Fibroblast of lung (primary cell): ENCODE results near the gene GPC6. TPM values are rescaled to one million over a fixed set of nuclear protein-coding genes. Genes with fewer than 3 reads are reported as not detected.

Experiments
- DNase-seq, 2 donors: peaks; one replicate each; pipeline versions ENCODE4 v3.0.0 to v3.0.0-alpha.2; 2010; ENCODE audit warnings: low read depth in 2 of 2
- H2AFZ ChIP-seq: 2 replicates; pipeline ENCODE4 v1.5.1; 2012; ENCODE audit warnings: low read length, control low read depth, inconsistent platforms
- H3K27ac ChIP-seq: 2 replicates; pipeline ENCODE4 v1.5.1; 2011; ENCODE audit warnings: low read length, control low read depth; ENCODE audit not compliant: insufficient read depth
- H3K27me3 ChIP-seq: 2 replicates; pipeline ENCODE4 v1.5.1; 2011; ENCODE audit warnings: mild to moderate bottlenecking, low read length; ENCODE audit not compliant: control insufficient read depth, insufficient read depth
- H3K36me3 ChIP-seq: 2 replicates; pipeline ENCODE4 v1.5.1; 2011; ENCODE audit warnings: low read length; ENCODE audit not compliant: control insufficient read depth, insufficient read depth
- H3K4me1 ChIP-seq: 2 replicates; pipeline ENCODE4 v1.5.1; 2011; ENCODE audit warnings: low read length; ENCODE audit not compliant: control insufficient read depth, insufficient read depth; ENCODE audit errors: extremely low read depth
- H3K4me2 ChIP-seq: 2 replicates; pipeline ENCODE4 v1.5.1; 2011; ENCODE audit warnings: low read length, control low read depth; ENCODE audit not compliant: insufficient read depth; ENCODE audit errors: extremely low read depth
- H3K4me3 ChIP-seq, 4 experiments: fragments of 200-600 bp in 1 of 4; sonication (generic) in 1 of 4; replicated peaks in 1 of 4; 2 replicates each; pipeline ENCODE4 v1.5.1; 2011 to 2016; ENCODE audit warnings: low read length in 4 of 4, low read depth in 3 of 4, mild to moderate bottlenecking in 3 of 4, control low read depth in 2 of 4, inconsistent platforms in 1 of 4, mixed read lengths in 1 of 4; ENCODE audit not compliant: insufficient read depth in 1 of 4; ENCODE audit errors: control extremely low read depth in 1 of 4
- H3K79me2 ChIP-seq: 2 replicates; pipeline ENCODE4 v1.5.1; 2012; ENCODE audit warnings: mild to moderate bottlenecking, low read length, inconsistent platforms; ENCODE audit not compliant: control insufficient read depth, insufficient read depth
- H3K9ac ChIP-seq: 2 replicates; pipeline ENCODE4 v1.5.1; 2011; ENCODE audit warnings: mild to moderate bottlenecking, low read length, control low read depth; ENCODE audit not compliant: insufficient read depth
- H3K9me3 ChIP-seq: 2 replicates; pipeline ENCODE4 v1.5.1; 2012; ENCODE audit warnings: low read depth, low read length; ENCODE audit not compliant: control insufficient read depth, insufficient read depth
- H4K20me1 ChIP-seq: 2 replicates; pipeline ENCODE4 v1.5.1; 2011; ENCODE audit warnings: low read length; ENCODE audit not compliant: control insufficient read depth, insufficient read depth; ENCODE audit errors: extremely low read depth
- EZH2 ChIP-seq: IDR thresholded peaks from 2 replicates; pipeline ENCODE4 v1.5.1; 2012; ENCODE audit warnings: low read length, control low read depth, mild to moderate bottlenecking; ENCODE audit errors: missing control alignments
- polyA plus RNA-seq, 2 donors: library from polyadenylated mRNA; depleted of rRNA in 1 of 2; stranded (reverse) in 1 of 2; unstranded in 1 of 2; fragments of >200 nt; gene quantifications; 2 replicates each; pipeline ENCODE4 v1.2.1, GENCODE V29; 2011 to 2012; ENCODE audit warnings: missing spikeins in 1 of 2
- total RNA-seq: library from RNA; depleted of rRNA; stranded (reverse); fragments of >200 nt; gene quantifications from 2 replicates; pipeline ENCODE4 v1.2.1, GENCODE V29; 2014
- TF ChIP-seq, protein P1 (sequence below), 2 donors: IDR thresholded peaks in 1 of 2; conservative IDR thresholded peaks in 1 of 2; 1 replicate in 1 of 2; 2 replicates in 1 of 2; pipeline ENCODE4 v1.5.1; 2011 to 2012; ENCODE audit warnings: low read length in 2 of 2, control low read depth in 1 of 2, inconsistent platforms in 1 of 2, low read depth in 1 of 2, mild to moderate bottlenecking in 1 of 2

The GPC6 gene
- total and polyA plus RNA-seq, 2 donors (not counting 1 experiment from before 2014, with no cell fraction given): 11.2 to 33.7 TPM

DNA sequence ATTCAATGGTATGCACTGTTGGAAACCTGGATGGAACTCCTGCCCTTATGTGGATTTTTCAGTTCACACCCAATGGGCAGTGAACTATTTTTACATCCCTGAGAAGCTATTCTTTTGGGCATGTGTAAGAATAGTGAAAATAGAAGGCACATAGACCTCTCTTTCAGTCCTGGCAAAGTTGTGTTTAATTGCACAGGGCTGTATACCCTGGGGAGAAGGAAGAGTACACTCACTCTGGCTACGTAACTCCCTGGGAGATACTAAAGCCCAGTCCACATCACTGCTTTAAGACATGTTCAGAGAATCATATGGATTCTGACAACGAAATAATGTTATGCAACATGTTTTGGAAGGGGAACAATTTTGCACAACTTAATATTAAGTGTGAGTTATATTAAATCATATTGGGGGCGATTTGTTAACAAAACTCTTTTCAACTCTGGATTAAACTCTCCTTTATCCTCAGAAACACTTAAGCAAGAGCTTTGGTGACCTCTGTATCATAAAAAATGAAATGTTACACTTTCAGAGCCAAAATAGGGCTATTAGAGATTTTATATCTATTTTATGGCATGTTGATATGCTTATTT, 1086.8 kb downstream of the GPC6 start:
- no peak overlapping the region for H3K4me3 ChIP-seq
- DNase-seq: no peak
- H3K27ac ChIP-seq: no peak overlapping the region
- no peak overlapping the region for H3K4me2 ChIP-seq
- H2AFZ ChIP-seq: no peak overlapping the region
- no peak overlapping the region for H3K9ac ChIP-seq
- no peaks in the 10 kb centered on the region for H3K27me3 ChIP-seq
- H3K36me3 ChIP-seq: no peaks in the 10 kb centered on the region
- no peaks in the 10 kb centered on the region for H4K20me1 ChIP-seq
- H3K4me1 ChIP-seq: peaks cover 25% of the 10 kb centered on the region
- H3K79me2 ChIP-seq: no peaks in the 10 kb centered on the region
- no peaks in the 10 kb centered on the region for H3K9me3 ChIP-seq
- TF ChIP-seq, protein P1, sequence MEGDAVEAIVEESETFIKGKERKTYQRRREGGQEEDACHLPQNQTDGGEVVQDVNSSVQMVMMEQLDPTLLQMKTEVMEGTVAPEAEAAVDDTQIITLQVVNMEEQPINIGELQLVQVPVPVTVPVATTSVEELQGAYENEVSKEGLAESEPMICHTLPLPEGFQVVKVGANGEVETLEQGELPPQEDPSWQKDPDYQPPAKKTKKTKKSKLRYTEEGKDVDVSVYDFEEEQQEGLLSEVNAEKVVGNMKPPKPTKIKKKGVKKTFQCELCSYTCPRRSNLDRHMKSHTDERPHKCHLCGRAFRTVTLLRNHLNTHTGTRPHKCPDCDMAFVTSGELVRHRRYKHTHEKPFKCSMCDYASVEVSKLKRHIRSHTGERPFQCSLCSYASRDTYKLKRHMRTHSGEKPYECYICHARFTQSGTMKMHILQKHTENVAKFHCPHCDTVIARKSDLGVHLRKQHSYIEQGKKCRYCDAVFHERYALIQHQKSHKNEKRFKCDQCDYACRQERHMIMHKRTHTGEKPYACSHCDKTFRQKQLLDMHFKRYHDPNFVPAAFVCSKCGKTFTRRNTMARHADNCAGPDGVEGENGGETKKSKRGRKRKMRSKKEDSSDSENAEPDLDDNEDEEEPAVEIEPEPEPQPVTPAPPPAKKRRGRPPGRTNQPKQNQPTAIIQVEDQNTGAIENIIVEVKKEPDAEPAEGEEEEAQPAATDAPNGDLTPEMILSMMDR (conservative IDR thresholded peaks at IDR 0.05 in 1 of 2, IDR thresholded peaks at IDR 0.05 in 1 of 2; ENCODE audit: low read depth in 1 of 2, low read length in 2 of 2): no peak
- no peak for TF ChIP-seq EZH2

DNA sequence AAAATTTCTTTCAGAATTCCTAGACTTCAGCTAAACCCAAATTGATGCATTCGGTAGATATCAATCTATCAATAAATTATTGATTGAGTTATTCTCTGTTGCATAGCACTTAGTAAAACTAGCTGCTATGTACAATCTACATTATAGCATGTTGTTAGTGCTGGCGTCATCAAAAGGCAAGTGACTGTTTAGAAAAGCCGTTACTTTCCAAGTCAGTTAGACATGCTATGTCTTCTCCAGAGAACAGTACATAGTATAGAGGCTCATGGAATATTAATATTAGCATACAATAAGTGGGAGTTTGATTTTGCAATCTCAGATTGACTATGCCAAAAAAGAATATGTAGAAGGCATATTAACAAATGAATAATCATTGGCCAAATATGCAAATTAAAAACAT, 1087.3 kb downstream of the GPC6 start:
- H3K79me2 ChIP-seq: no peaks in the 10 kb centered on the region
- no peaks in the 10 kb centered on the region for H3K9me3 ChIP-seq
- no peak overlapping the region for H3K27ac ChIP-seq
- no peak overlapping the region for H2AFZ ChIP-seq
- no peak overlapping the region for H3K4me3 ChIP-seq
- H3K4me2 ChIP-seq: no peak overlapping the region
- no peak for DNase-seq
- peaks cover 25% of the 10 kb centered on the region for H3K4me1 ChIP-seq
- no peaks in the 10 kb centered on the region for H3K36me3 ChIP-seq
- H3K27me3 ChIP-seq: no peaks in the 10 kb centered on the region
- no peak overlapping the region for H3K9ac ChIP-seq
- no peaks in the 10 kb centered on the region for H4K20me1 ChIP-seq
- TF ChIP-seq EZH2: no peak
- TF ChIP-seq, protein P1 (conservative IDR thresholded peaks at IDR 0.05 in 1 of 2, IDR thresholded peaks at IDR 0.05 in 1 of 2; ENCODE audit: low read depth in 1 of 2, low read length in 2 of 2): no peak

DNA sequence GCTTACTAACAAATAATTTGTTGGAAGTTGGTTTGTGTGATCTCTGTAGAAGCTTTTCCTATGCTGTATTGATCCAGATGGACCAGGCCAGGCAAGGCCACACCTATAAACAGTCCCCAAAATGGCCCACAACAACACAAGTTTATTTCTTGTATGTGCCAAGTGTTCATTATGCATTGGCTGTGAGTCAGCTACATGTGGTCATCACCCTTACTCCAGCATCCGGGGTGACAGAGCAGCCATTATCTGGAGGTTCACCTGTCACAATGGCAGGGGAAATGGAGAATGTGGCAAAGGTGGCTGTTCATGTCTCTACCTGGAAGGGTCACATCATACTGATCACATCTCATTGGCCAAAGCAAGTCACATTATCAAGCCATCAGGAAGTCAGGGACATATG, 1088.6 kb downstream of the GPC6 start:
- no peak overlapping the region for H3K27ac ChIP-seq
- peaks cover 20% of the 10 kb centered on the region for H3K4me1 ChIP-seq
- no peak overlapping the region for H3K4me2 ChIP-seq
- H3K27me3 ChIP-seq: no peaks in the 10 kb centered on the region
- H3K36me3 ChIP-seq: no peaks in the 10 kb centered on the region
- no peak for TF ChIP-seq EZH2
- no peaks in the 10 kb centered on the region for H4K20me1 ChIP-seq
- no peak overlapping the region for H2AFZ ChIP-seq
- no peak overlapping the region for H3K4me3 ChIP-seq
- DNase-seq: no peak
- H3K9me3 ChIP-seq: no peaks in the 10 kb centered on the region
- H3K9ac ChIP-seq: no peak overlapping the region
- no peaks in the 10 kb centered on the region for H3K79me2 ChIP-seq
